ENCODE results near the gene LAMTOR5. TPM values are rescaled to one million over a fixed set of nuclear protein-coding genes. Genes with fewer than 3 reads are reported as not detected.

The LAMTOR5 gene
- total and polyA plus RNA-seq, 7 donors = 61.2 to 543 (median 117) TPM

GRCh38 chr1:110394493-110394820, 13.0 kb downstream of the LAMTOR5 start:
- no peaks in the 10 kb centered on the region for H3K9me3 ChIP-seq
- H3K4me1 ChIP-seq = peaks cover 0 to 4% (median 2%) of the 10 kb centered on the region in 4 donors
- peak overlapping the region in 1 of 4 donors; percentile 28 for H3K27ac ChIP-seq
- H3K36me3 ChIP-seq = peaks cover 0 to 17% (median 0%) of the 10 kb centered on the region in 4 donors
- no peaks in the 10 kb centered on the region for H3K27me3 ChIP-seq
- no peak for TF ChIP-seq POLR2AphosphoS5 (IDR thresholded peaks at IDR 0.05)
- TF ChIP-seq CTCF (IDR thresholded peaks at IDR 0.05) = no peak
- no peak for TF ChIP-seq POLR2A (IDR thresholded peaks at IDR 0.05)
- no peak for TF ChIP-seq EP300 (IDR thresholded peaks at IDR 0.05)
- intact Hi-C loops (cut with DNase I) = no loop called here
- H3K4me3 ChIP-seq = no peak overlapping the region
- WGBS, 2 donors = 96 to 97% methylated on average over 3 of the region's 3 CpGs
- no peak for DNase-seq

GRCh38 chr1:110393691-110394492, 13.6 kb downstream of the LAMTOR5 start:
- Histone ChIP-seq H3K9me3 (no peaks in the 10 kb centered on the region), H3K4me1 (peaks cover 0 to 4% (median 2%) of the 10 kb centered on the region in 4 donors), H3K4me3 (no peak overlapping the region), H3K36me3 (peaks cover 0 to 13% (median 0%) of the 10 kb centered on the region in 4 donors), H3K27me3 (no peaks in the 10 kb centered on the region), H3K27ac (peak overlapping the region in 1 of 4 donors; percentile 28)
- DNase-seq = no peak
- TF ChIP-seq POLR2AphosphoS5 (IDR thresholded peaks at IDR 0.05) = no peak
- TF ChIP-seq EP300 (IDR thresholded peaks at IDR 0.05) = no peak
- TF ChIP-seq CTCF (IDR thresholded peaks at IDR 0.05) = no peak
- TF ChIP-seq POLR2A (IDR thresholded peaks at IDR 0.05) = no peak
- intact Hi-C loops (cut with DNase I) = no loop called here
- 59 to 75% methylated on average over 3 of the region's 3 CpGs for WGBS, 2 donors

GRCh38 chr1:110393286-110393685, 14.2 kb downstream of the LAMTOR5 start:
- TF ChIP-seq POLR2AphosphoS5 (IDR thresholded peaks at IDR 0.05) = no peak
- TF ChIP-seq POLR2A (IDR thresholded peaks at IDR 0.05) = no peak
- no peak for TF ChIP-seq CTCF (IDR thresholded peaks at IDR 0.05)
- no peak for TF ChIP-seq EP300 (IDR thresholded peaks at IDR 0.05)
- H3K27ac ChIP-seq = peak overlapping the region in 1 of 4 donors; percentile 28
- H3K27me3 ChIP-seq = no peaks in the 10 kb centered on the region
- no peak for DNase-seq
- intact Hi-C loops (cut with DNase I) = no loop called here
- WGBS, 2 donors = 80 to 88% methylated on average over 2 of the region's 2 CpGs
- no peaks in the 10 kb centered on the region for H3K9me3 ChIP-seq
- H3K4me1 ChIP-seq = peaks cover 0 to 4% (median 2%) of the 10 kb centered on the region in 4 donors
- H3K36me3 ChIP-seq = peaks cover 0 to 7% (median 0%) of the 10 kb centered on the region in 4 donors
- H3K4me3 ChIP-seq = no peak overlapping the region

GRCh38 chr1:110390692-110391245, 16.7 kb downstream of the LAMTOR5 start, which contains the start of gene SLC16A4:
Gene SLC16A4, minus strand, starts transcription at chr1:110391026. Its CDS starts 1,703 bp downstream, at chr1:110389323.
- intact Hi-C loops (cut with DNase I) = no loop called here
- Histone ChIP-seq H3K9me3 (no peaks in the 10 kb centered on the region), H3K27me3 (no peaks in the 10 kb centered on the region), H3K36me3 (peaks cover 0 to 5% (median 0%) of the 10 kb centered on the region in 4 donors), H3K27ac (peak within 1 kb of the TSS; percentile 65 to 75 (median 66)), H3K4me1 (peaks cover 0 to 4% (median 2%) of the 10 kb centered on the region in 4 donors), H3K4me3 (peak within 1 kb of the TSS; percentile 17 to 37 (median 30))
- 50% methylated on average over 8 of the region's 8 CpGs for WGBS, 2 donors
- DNase-seq = no peak
- TF ChIP-seq POLR2AphosphoS5 (IDR thresholded peaks at IDR 0.05) (peak in 2 of 4 donors; percentile 18 to 49), POLR2A (IDR thresholded peaks at IDR 0.05) (no peak), CTCF (IDR thresholded peaks at IDR 0.05) (no peak), EP300 (IDR thresholded peaks at IDR 0.05) (no peak)

All from sigmoid colon (tissue), 7 donors.